Smooth muscle cell (in vitro differentiated cells): ENCODE results near the gene ABI3BP. TPM values are rescaled to one million over a fixed set of nuclear protein-coding genes. Genes with fewer than 3 reads are reported as not detected.
"Not testable (repeated sequence)": the region's sequence is repeated elsewhere in the genome, so short reads cannot be mapped to it uniquely, and the experiment has no call there.

Experiments used
- DNase-seq: peaks from one replicate; lab custom pipeline; 2025; ENCODE audit not compliant: unreplicated experiment; lab: John Stamatoyannopoulos, UW
- H2AFZ ChIP-seq: fragments of 200-600 bp; sonication (generic); 2 replicates; pipeline ENCODE4 v1.6.0; 2016; ENCODE audit warnings: antibody characterized with exemption, low read depth, mild to moderate bottlenecking
- H3F3A ChIP-seq: fragments of 200-600 bp; sonication (generic); 2 replicates; pipeline ENCODE4 v1.6.0; 2017; ENCODE audit warnings: antibody characterized with exemption, low read depth
- H3K27ac ChIP-seq: fragments of 200-600 bp; sonication (generic); 2 replicates; pipeline ENCODE4 v1.5.1; 2016; ENCODE audit warnings: low read depth, mild to moderate bottlenecking
- H3K27me3 ChIP-seq: fragments of 200-600 bp; sonication (generic); 2 replicates; pipeline ENCODE4 v1.6.1; 2016; ENCODE audit warnings: low read depth, mild to moderate bottlenecking
- H3K36me3 ChIP-seq: fragments of 200-600 bp; sonication (generic); 2 replicates; pipeline ENCODE4 v1.5.1; 2016; ENCODE audit warnings: low read depth
- H3K4me1 ChIP-seq: fragments of 200-600 bp; sonication (generic); 2 replicates; pipeline ENCODE4 v1.5.1; 2016; ENCODE audit warnings: low read depth
- H3K4me2 ChIP-seq: fragments of 200-600 bp; sonication (generic); 2 replicates; pipeline ENCODE4 v1.6.0; 2016; ENCODE audit warnings: mild to moderate bottlenecking
- H3K4me3 ChIP-seq: fragments of 200-600 bp; sonication (generic); 2 replicates; pipeline ENCODE4 v1.5.1; 2016; ENCODE audit warnings: mild to moderate bottlenecking
- H3K79me2 ChIP-seq: fragments of 200-600 bp; sonication (generic); 2 replicates; pipeline ENCODE4 v1.6.0; 2016; ENCODE audit warnings: low read depth, mild to moderate bottlenecking
- H3K9ac ChIP-seq: fragments of 200-600 bp; sonication (generic); 2 replicates; pipeline ENCODE4 v1.6.0; 2016; ENCODE audit warnings: low read depth
- H3K9me3 ChIP-seq: fragments of 200-600 bp; sonication (generic); replicated peaks from 2 replicates; pipeline ENCODE4 v1.5.1; 2016; ENCODE audit warnings: low read depth
- H4K20me1 ChIP-seq: fragments of 200-600 bp; sonication (generic); 2 replicates; pipeline ENCODE4 v1.6.0; 2016; ENCODE audit warnings: low read depth
- CTCF ChIP-seq: fragments of 200-600 bp; sonication (generic); IDR thresholded peaks from 2 replicates; pipeline ENCODE4 v1.5.1; 2017; ENCODE audit warnings: borderline replicate concordance, mild to moderate bottlenecking, antibody characterized with exemption; ENCODE audit not compliant: insufficient read depth, poor library complexity, severe bottlenecking
- WGBS: methylation state at CpG from one replicate; pipeline ENCODE4 v1.1.7; 2016; ENCODE audit warnings: low lambda C conversion rate; 5-methylcytosine and 5-hydroxymethylcytosine counted together
- polyA plus RNA-seq: library from polyadenylated mRNA; unstranded; fragments of >200 nt; fragmentation: Nextera tagmentation; extraction: Ambion mirVana; gene quantifications from 2 replicates; pipeline ENCODE4 v1.2.1, GENCODE V29; 2016
- total RNA-seq: library from RNA; depleted of rRNA; stranded (reverse); fragments of >200 nt; gene quantifications from 2 replicates; pipeline ENCODE4 v1.2.3, GENCODE V29; 2014

The ABI3BP gene
- total and polyA plus RNA-seq, 2 experiments from 2014 or later, result 0.47 to 0.58 TPM

GRCh38 chr3:101017017-101017416, 23.8 kb upstream of the ABI3BP start:
- no peak for TF ChIP-seq CTCF
- no peaks in the 10 kb centered on the region for H3K79me2 ChIP-seq
- H2AFZ ChIP-seq, result no peak overlapping the region
- 3% methylated on average over 1 of the region's 1 CpG for WGBS
- DNase-seq, result no peak
- no peaks in the 10 kb centered on the region for H3K36me3 ChIP-seq
- no peaks in the 10 kb centered on the region for H3K27me3 ChIP-seq
- no peaks in the 10 kb centered on the region for H3K9me3 ChIP-seq
- no peak overlapping the region for H3K9ac ChIP-seq
- H4K20me1 ChIP-seq, result no peaks in the 10 kb centered on the region
- no peak overlapping the region for H3K4me3 ChIP-seq
- H3K4me1 ChIP-seq, result no peaks in the 10 kb centered on the region
- H3F3A ChIP-seq, result no peaks in the 10 kb centered on the region
- H3K4me2 ChIP-seq, result no peak overlapping the region
- peak overlapping the region; percentile 5 for H3K27ac ChIP-seq

- not testable (repeated sequence) for H3K9ac ChIP-seq, H3K79me2 ChIP-seq, H4K20me1 ChIP-seq, H3K36me3 ChIP-seq, H3K4me1 ChIP-seq, H3K4me3 ChIP-seq, H3K27ac ChIP-seq, H3K27me3 ChIP-seq, DNase-seq, H3F3A ChIP-seq, H3K4me2 ChIP-seq, H3K9me3 ChIP-seq, H2AFZ ChIP-seq
- WGBS, result 93% methylated on average over 9 of the region's 9 CpGs
These were observed 19.1 kb upstream of the ABI3BP start for GRCh38 chr3:101012312-101012711.

- H2AFZ ChIP-seq, result no peak overlapping the region
These were observed 17.9 kb upstream of the ABI3BP start for GRCh38 chr3:101011136-101011535.

GRCh38 chr3:101010296-101010695, 17.1 kb upstream of the ABI3BP start:
- no peaks in the 10 kb centered on the region for H3K79me2 ChIP-seq
- H3K4me2 ChIP-seq, result no peak overlapping the region
- H3K4me3 ChIP-seq, result no peak overlapping the region
- no peaks in the 10 kb centered on the region for H3K27me3 ChIP-seq
- no peak for TF ChIP-seq CTCF
- no peaks in the 10 kb centered on the region for H3K36me3 ChIP-seq
- no peaks in the 10 kb centered on the region for H3F3A ChIP-seq
- no peak overlapping the region for H3K27ac ChIP-seq
- no peak for DNase-seq
- no peaks in the 10 kb centered on the region for H3K4me1 ChIP-seq
- H3K9ac ChIP-seq, result no peak overlapping the region
- WGBS, result 70% methylated on average over 1 of the region's 1 CpG
- H4K20me1 ChIP-seq, result no peaks in the 10 kb centered on the region
- no peaks in the 10 kb centered on the region for H3K9me3 ChIP-seq
- H2AFZ ChIP-seq, result no peak overlapping the region

More at GRCh38 chr3:101011136-101011535, 17.9 kb upstream of the ABI3BP start:
- Histone ChIP-seq H3K9ac (no peak overlapping the region), H3K4me1 (no peaks in the 10 kb centered on the region), H3K27ac (no peak overlapping the region), H3K9me3 (no peaks in the 10 kb centered on the region), H3K4me2 (no peak overlapping the region), H3K79me2 (no peaks in the 10 kb centered on the region), H3F3A (no peaks in the 10 kb centered on the region), H3K36me3 (no peaks in the 10 kb centered on the region), H4K20me1 (no peaks in the 10 kb centered on the region), H3K4me3 (no peak overlapping the region), H3K27me3 (no peaks in the 10 kb centered on the region)
- no peak for TF ChIP-seq CTCF
- no peak for DNase-seq
